HG03520 (cell line): Measurements from ENCODE around the gene HYI.

Source experiments
- ATAC-seq: cut with Tn5 transposase; IDR thresholded peaks from one replicate; pipeline ENCODE4 v1.9.1; 2021; ENCODE audit warnings: mild to moderate bottlenecking, moderate library complexity; ENCODE audit not compliant: unreplicated experiment

The HYI gene

DNA sequence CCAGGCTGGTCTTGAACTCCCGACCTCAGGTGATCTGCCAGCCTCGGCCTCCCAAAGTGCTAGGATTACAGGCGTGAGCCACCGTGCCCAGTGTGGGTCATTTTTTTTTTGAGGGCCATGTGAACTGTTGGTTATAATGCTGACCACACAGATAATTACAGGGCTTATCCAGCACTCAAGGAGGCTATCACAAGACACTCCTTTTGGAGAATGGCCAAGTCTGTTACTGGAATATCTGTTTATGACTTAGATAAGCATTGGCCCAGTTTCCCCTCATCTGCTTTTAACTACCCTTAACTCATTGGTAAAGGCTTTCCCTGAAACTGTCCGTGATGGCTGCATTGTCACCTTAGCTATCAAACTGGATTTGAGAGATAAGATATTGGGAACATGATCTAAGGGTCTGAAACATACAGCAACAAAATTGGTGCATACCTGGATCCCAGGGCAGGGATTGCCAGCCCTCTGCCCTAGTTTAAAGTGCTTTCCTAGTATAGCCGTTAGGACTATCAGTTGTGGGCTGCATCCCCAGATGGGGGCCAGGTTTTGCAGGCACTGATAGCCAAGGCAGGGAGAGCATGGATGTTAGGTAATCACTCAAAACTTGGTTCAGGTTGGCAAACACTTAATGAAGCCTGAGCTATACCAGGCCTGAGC lies 48.4 kb downstream of the HYI start:
- no peak for ATAC-seq

GRCh38 chr1:43404353-43404752 lies 49.4 kb downstream of the HYI start:
- no peak for ATAC-seq

DNA sequence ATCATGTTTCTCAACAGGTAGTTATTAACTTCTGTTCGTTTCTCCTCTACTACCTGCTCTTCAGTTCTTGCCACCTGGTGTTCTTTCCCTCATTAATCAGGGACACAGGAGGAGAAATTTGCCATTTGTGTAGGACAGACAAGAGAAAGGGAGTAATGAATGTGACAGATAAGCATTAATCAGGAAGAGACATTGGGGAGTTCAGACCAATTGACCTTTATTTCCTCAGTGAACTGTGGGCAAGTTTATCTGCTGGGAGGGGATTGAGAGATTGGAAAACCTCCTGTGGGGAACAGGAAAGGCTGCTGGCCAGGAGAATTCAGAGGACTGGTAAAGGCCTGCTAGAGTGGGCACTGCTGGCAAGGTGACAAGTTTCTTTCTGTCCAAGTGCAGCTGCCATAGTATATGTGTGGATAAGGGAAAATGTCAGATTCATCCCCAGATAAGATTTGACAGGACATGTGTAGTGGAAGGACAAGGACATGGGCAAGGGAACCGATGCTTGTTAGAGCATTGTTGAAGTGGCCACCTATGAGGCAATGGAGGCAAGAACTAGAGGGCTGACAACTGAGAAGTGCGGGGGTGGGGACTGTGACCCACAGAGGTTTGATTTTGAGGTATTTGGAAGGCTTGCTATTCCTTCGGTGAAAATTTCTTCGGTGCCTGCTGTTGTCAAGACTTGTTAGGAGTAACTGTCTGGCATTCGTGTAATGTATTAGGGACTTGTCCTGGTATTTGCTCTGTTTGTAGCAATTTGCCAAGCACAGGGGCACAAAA lies 51.5 kb downstream of the HYI start:
- ATAC-seq, result no peak
